GM19463 (cell line): ENCODE results near the gene FXYD4.

Experiments
- ATAC-seq: cut with Tn5 transposase; IDR thresholded peaks from one replicate; pipeline ENCODE4 v1.9.1; 2021; ENCODE audit warnings: mild to moderate bottlenecking, moderate library complexity; ENCODE audit not compliant: unreplicated experiment

FXYD4 gene

DNA sequence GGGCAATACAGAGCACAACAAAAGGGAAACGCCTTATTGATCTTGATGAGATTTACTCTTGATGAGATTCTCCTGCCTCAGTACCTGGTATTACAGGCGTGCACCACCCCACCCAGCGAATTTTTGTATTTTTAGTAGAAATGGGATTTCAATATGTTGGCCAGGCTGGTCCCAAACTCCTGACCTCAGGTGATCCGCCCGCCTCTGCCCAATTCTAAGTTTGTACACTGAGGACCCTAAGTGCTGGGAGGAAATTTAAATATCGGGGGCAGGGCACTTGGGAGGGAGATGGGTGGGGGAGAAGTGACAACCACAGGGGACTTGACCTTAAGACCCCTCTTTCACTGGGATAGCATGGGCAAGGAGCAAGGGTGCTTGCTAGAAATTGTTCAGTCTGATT, 23.4 kb downstream of the FXYD4 start:
- no peak for ATAC-seq

- no peak for ATAC-seq
Measured at GRCh38 chr10:43395571-43396060, 24.2 kb downstream of the FXYD4 start.

DNA sequence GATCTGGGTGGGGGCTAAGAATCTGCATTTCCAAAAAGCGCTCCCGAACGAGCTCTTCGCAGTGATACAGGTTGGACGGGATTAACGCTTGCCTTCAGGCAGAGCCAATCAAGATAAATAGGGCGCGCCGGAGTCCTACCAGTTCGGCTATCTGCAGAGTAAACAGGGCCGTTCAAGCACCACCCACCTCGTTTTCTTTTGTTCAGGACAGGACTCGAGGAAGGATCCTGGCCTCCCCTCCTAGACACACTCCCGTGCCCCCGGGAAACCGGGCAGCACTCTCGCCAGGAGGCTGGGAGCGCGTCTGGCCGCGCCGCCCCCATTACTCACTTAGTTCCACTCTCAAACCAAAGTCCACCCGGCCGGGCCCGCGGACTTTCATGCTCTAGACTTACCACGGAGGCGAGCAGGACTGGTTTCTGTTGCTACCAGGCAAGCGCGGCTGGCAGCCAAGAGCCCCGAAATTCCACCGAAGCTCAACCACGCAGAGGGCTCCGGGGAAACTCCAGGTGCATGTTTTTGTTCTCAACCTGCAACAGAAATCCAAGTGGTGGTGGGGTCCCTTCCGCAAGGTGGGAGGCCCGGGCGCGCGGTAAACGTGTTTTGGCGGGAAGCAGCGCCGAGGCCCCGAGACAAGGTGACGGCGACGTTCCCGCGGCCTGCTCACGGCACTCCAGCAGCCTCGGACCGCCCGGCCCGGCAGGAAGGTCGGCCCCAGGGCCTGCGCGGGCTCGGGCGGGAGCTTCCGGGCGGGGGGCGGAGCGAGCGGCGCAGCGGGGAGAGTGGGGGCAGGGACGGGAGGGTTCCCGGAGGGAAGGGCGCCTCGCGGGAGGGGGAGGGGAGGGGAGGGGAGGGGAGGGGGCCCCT, 24.9 kb downstream of the FXYD4 start:
- peak; percentile 49 for ATAC-seq

- ATAC-seq = peak; percentile 86
Measured at GRCh38 chr10:43396928-43397624, 25.6 kb downstream of the FXYD4 start.

DNA sequence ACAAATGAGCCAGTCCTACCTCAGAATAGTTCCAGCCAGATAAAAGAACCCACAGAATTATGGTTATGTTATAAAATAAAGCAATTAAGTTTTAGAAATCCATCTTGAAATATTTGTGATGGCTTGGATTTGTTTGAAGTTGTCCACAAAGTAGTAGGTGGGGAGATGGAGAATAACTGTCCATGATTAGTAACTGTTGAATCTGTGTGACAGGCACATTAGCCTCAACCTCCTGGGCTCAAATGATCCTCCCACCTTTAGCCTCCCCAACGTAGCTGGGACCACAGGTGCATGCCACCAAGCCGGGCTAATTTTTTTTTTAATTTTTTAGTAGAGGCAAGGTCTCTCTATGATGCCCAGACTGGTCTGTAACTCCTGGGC, 27.5 kb downstream of the FXYD4 start:
- no peak for ATAC-seq

- ATAC-seq = no peak
Measured at GRCh38 chr10:43399320-43400310, 28.2 kb downstream of the FXYD4 start.

- no peak for ATAC-seq
Measured at GRCh38 chr10:43401627-43402026, 30.2 kb downstream of the FXYD4 start.

GRCh38 chr10:43402176-43402575, 30.7 kb downstream of the FXYD4 start:
- ATAC-seq = no peak

- ATAC-seq = no peak
Measured at GRCh38 chr10:43402880-43403452, 31.5 kb downstream of the FXYD4 start.

DNA sequence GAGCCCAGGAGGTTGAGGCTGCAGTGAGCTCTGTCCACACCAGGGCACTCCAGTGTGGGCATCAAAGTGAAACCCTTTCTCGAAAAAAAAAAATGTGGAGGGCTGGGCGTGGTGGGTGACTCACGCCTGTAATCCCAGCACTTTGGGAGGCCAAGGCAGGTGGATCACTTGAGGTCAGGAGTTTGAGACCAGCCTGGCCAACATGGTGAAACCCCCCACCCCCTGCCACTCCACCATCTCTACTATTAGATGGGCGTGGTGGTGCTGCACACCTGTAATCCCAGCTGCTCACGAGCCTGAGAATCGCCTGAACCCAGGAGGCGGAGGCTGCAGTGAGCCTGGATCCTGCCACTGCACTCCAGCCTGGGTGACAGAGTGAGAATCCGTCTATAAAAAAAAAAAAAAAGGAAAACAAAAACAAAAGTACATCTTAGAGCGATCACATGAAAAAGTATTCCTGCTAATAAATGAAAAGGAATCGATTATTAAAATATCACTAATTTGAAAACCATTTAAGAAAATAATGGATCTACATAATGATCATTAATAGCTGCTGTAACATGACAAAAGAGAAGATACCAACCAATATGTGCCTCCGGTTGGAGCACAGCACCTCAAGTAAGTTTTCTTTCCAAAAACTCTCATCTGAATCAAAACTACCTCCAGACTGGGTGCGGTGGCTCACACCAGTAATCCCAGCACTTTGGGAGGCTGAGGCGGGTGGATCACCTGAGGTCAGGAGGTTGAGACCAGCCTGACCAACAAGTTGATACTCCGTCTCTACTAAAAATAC, 32.7 kb downstream of the FXYD4 start:
- ATAC-seq = no peak

DNA sequence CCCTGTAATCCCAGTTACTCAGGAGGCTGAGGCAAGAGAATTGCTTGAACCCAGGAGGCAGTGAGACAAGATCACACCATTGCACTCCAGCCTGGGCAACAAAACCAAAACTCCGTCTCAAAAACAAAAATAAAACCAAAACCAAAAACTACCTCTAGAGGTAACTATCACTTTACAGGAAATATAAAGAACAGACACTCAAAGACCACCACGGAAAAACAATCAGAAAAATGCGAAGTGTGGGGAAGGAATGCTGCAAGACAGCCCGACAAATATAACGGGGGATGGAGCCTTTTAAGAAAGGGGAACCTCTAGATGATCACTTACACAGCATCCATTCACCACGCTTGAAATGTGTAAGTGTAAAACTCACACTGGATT, 33.3 kb downstream of the FXYD4 start:
- no peak for ATAC-seq

DNA sequence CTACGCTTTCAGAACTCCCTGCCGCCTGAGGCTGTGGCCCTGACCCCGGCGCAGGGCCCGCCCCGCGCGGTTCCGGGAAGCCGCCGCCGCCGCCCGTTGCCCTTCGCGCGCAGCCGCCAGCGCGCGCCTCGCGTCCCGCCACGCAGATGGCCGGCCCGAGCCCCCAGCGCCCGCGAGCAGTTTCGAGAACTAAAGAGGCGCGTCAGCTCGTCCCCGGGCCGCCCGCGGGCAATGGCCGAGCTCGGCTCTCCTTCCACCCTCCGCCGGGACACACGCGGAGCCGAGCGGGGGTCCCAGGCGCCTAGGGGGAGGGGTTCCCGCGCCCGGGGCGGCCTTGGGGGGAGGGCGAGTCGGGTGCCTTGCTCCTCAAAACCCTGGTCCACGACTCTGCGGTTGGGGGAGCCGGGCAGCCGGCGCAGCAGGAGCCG, 35.7 kb downstream of the FXYD4 start:
- ATAC-seq = no peak

DNA sequence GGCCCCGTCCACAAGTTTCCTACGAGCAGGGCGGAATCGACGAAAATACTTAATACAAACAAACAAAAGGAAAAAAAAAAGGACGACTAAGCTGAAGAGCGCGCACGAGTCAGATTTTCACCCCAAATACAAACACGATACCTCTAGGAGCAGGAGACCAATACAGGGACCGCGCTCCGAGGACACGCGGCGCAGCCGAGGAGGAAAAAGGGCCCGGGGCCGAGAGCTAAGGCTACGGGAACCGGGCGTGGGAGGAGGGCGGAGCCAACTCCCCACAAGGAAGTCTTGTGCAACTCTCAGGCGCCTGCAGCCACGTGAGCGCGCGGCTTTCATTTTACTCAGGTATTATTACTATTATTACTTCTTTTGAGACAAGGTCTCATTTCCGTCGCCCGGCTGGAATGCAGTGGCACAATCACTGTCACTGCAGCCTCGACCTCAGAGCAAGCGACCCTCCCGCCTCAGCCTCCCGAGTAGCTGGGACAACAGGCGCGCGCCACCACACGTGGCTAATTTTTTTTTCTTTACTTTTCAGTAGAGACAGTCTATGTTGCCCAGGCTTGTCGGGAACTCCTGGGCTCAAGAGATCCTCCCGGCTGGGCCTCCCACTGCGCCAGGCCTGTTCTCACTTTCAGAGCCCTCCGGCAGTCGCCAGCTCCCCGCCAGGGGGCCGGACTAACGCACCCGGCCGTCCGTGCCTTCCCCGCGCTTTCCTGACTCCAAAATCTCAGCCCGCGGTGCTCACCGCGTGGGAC, 36.3 kb downstream of the FXYD4 start:
- peak; percentile 43 for ATAC-seq

GRCh38 chr10:43408331-43408709, 36.9 kb downstream of the FXYD4 start:
- peak; percentile 0 for ATAC-seq

GRCh38 chr10:43408710-43409384, 37.4 kb downstream of the FXYD4 start, which contains the start of gene HNRNPF:
TSS of gene HNRNPF (minus strand) at chr10:43409186. CDS start at chr10:43387884, 21,302 bp downstream.
- ATAC-seq = peak; percentile 68

DNA sequence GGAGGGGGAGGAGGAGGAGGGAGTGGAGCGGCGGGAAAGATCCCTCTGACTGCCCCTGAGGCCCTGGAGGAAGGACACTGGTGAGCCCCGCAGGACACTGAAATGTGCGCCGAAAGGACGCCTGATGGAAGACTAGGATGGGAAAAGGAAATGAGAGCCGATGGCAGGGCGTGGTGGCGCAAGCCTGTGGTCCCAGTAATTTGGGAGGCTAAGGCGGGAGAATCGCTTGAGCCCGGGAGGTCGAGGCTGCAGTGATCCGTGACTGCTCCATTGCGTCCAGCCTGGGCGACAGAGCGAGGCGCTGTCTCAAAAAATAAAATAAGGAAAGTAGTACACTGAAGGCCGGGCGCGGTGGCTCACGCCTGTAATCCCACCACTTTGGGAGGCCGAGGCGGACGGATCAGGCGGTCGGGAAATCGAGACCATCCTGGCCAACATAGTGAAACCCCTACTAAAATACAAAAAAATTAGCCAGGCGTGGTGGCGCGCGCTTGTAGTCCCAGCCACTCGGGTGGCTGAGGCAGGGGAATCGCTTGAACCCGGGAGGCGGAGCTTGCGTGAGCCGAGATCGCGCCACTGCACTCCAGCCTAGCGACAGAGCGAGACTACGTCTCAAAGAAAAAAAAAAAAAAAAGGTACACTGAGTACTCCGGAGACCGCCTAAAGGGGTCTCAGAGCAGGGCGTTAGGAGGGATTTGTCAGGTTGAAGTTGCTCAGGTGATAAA, 38.1 kb downstream of the FXYD4 start:
- no peak for ATAC-seq

GRCh38 chr10:43410345-43410744, 38.9 kb downstream of the FXYD4 start:
- ATAC-seq = no peak

DNA sequence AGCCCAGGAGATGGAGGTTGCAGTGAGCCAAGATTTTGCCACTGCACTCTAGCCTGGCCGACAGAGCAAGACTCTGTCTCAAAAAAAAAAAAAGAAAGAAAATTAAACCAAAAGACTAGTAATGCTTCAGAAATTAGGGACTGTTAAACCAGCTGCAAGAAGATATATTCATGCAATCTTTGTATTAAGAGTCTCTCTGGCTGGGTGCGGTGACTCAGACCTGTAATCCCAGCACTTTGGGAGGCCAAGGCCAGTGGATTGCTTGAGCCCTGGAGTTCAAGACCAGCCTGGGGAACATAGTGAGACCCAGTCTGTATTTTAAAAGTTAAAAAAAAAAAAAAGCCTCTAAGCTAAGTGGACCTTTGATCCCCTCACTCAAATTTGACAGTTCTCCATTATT, 40.1 kb downstream of the FXYD4 start:
- no peak for ATAC-seq
